ENCODE data around the gene APPL1.

- TF ChIP-seq FOXM1 (IDR thresholded peaks at IDR 0.05; ENCODE audit: borderline replicate concordance) (no peak), SP1 (IDR thresholded peaks at IDR 0.05) (no peak), HDGF (IDR thresholded peaks at IDR 0.05; ENCODE audit: borderline replicate concordance) (no peak), BHLHE40 (IDR thresholded peaks at IDR 0.05; ENCODE audit: borderline replicate concordance) (no peak), ARNT (IDR thresholded peaks at IDR 0.05) (no peak), LEF1 (IDR thresholded peaks at IDR 0.05; ENCODE audit: borderline replicate concordance) (no peak), TARDBP (IDR thresholded peaks at IDR 0.05) (no peak), NFRKB (IDR thresholded peaks at IDR 0.05) (no peak), PKNOX1 (IDR thresholded peaks at IDR 0.05) (no peak), ZNF384 (IDR thresholded peaks at IDR 0.05) (no peak), SUZ12 (IDR thresholded peaks at IDR 0.05) (no peak), CTBP1 (IDR thresholded peaks at IDR 0.05; ENCODE audit: borderline replicate concordance) (no peak)
Observed at GRCh38 chr3:57224856-57225255, 2.7 kb upstream of the APPL1 start.

Data from HEK293T (cell line).